Endothelial cell of umbilical vein (primary cell): Measurements from ENCODE around the gene BEND2. TPM values are rescaled to one million over a fixed set of nuclear protein-coding genes. Genes with fewer than 3 reads are reported as not detected.

ENCODE experiments used
- BruUV-seq: library from RNA; stranded (reverse); fragments of 400-500 nt; replicated peaks from 2 replicates; lab custom pipeline; 2021; lab: Mats Ljungman, UMichigan
- CTCF ChIA-PET: fragments of 300-600, 350-600 bp; sonication (Branson Sonifier 250); formaldehyde crosslinking; loops from one replicate; lab custom pipeline; 2021; ENCODE audit warnings: antibody characterized with exemption, inconsistent platforms; lab: Charles Lee
- POLR2A ChIA-PET: fragments of 300-600, 350-600 bp; sonication (Branson Sonifier 250); formaldehyde crosslinking; loops from one replicate; lab custom pipeline; 2021; ENCODE audit warnings: antibody characterized with exemption, inconsistent platforms; lab: Charles Lee
- DNase-seq: peaks from one replicate; pipeline ENCODE4 v3.0.0-alpha.2; 2011; ENCODE audit warnings: low read depth, low spot score
- FAIRE-seq: peaks from 2 replicates; lab custom pipeline; 2011; peaks lifted over from hg19 to GRCh38; lab: Jason Lieb, UNC
- H2AFZ ChIP-seq: 2 replicates; pipeline ENCODE4 v1.6.0; 2012; ENCODE audit warnings: low read depth, low read length, control low read depth, inconsistent platforms
- H3K27ac ChIP-seq: 2 replicates; pipeline ENCODE4 v1.5.1; 2011; ENCODE audit warnings: low read depth, mild to moderate bottlenecking, control low read depth, low read length, moderate library complexity; ENCODE audit not compliant: insufficient read depth
- H3K27me3 ChIP-seq, 2 experiments: 2 replicates each; pipeline versions ENCODE4 v1.6.0 to v1.6.1; 2011; ENCODE audit warnings: low read length in 2 of 2, mixed read lengths in 1 of 2; ENCODE audit not compliant: control insufficient read depth in 2 of 2, insufficient read depth in 2 of 2
- H3K36me3 ChIP-seq, 2 experiments: 2 replicates in 1 of 2; 3 replicates in 1 of 2; pipeline ENCODE4 v1.5.1; 2011; ENCODE audit warnings: low read length in 2 of 2, mild to moderate bottlenecking in 1 of 2, moderate library complexity in 1 of 2; ENCODE audit not compliant: control insufficient read depth in 2 of 2, insufficient read depth in 2 of 2; ENCODE audit errors: extremely low read depth in 1 of 2
- H3K4me1 ChIP-seq: 3 replicates; pipeline ENCODE4 v1.5.1; 2011; ENCODE audit warnings: mild to moderate bottlenecking, low read length; ENCODE audit not compliant: control insufficient read depth, insufficient read depth; ENCODE audit errors: extremely low read depth
- H3K4me2 ChIP-seq: 2 replicates; pipeline ENCODE4 v1.6.1; 2011; ENCODE audit warnings: low read length, control low read depth, mixed read lengths; ENCODE audit not compliant: insufficient read depth
- H3K4me3 ChIP-seq, 3 experiments: fragments of 200-600 bp in 1 of 3; sonication (generic), shearing (Covaris generic) in 1 of 3; replicated peaks in 1 of 3; 2 replicates each; pipeline ENCODE4 v1.5.1; 2011 to 2016; ENCODE audit warnings: control low read depth in 3 of 3, low read length in 3 of 3, mild to moderate bottlenecking in 2 of 3, inconsistent platforms in 1 of 3, low read depth in 1 of 3, moderate library complexity in 1 of 3; ENCODE audit not compliant: insufficient read depth in 1 of 3
- H3K79me2 ChIP-seq: 2 replicates; pipeline ENCODE4 v1.6.0; 2012; ENCODE audit warnings: low read length, inconsistent platforms; ENCODE audit not compliant: control insufficient read depth, insufficient read depth
- H3K9ac ChIP-seq: replicated peaks from 2 replicates; pipeline ENCODE3; 2011; ENCODE audit warnings: low read length, control low read depth; ENCODE audit not compliant: insufficient read depth; ENCODE audit errors: extremely low read depth
- H3K9me1 ChIP-seq: replicated peaks from 3 replicates; pipeline ENCODE4 v1.6.0; 2011; ENCODE audit warnings: mild to moderate bottlenecking, low read length; ENCODE audit not compliant: control insufficient read depth, insufficient read depth; ENCODE audit errors: extremely low read depth
- H3K9me3 ChIP-seq: replicated peaks from 2 replicates; pipeline ENCODE4 v1.5.1; 2012; ENCODE audit warnings: low read length, inconsistent platforms; ENCODE audit not compliant: control insufficient read depth, insufficient read depth
- H4K20me1 ChIP-seq: replicated peaks from 2 replicates; pipeline ENCODE3; 2011; ENCODE audit warnings: mild to moderate bottlenecking, low read length; ENCODE audit not compliant: control insufficient read depth, insufficient read depth; ENCODE audit errors: extremely low read depth
- CTCF ChIP-seq, 2 donors: IDR thresholded peaks; 1 replicate in 1 of 2; 2 replicates in 1 of 2; pipeline ENCODE4 v1.5.1; 2011; ENCODE audit warnings: low read length in 2 of 2, mild to moderate bottlenecking in 2 of 2, moderate library complexity in 2 of 2, control low read depth in 1 of 2, inconsistent platforms in 1 of 2, low read depth in 1 of 2; ENCODE audit not compliant: insufficient read depth in 1 of 2; ENCODE audit errors: extremely low read depth in 1 of 2
- EZH2 ChIP-seq: IDR thresholded peaks from 2 replicates; pipeline ENCODE4 v1.6.1; 2012; ENCODE audit warnings: borderline replicate concordance, low read depth, mild to moderate bottlenecking, moderate library complexity, low read length, inconsistent platforms; ENCODE audit not compliant: severe bottlenecking
- FOS ChIP-seq: IDR thresholded peaks from 2 replicates; pipeline ENCODE4 v1.6.1; 2011; ENCODE audit warnings: mild to moderate bottlenecking, low read length, moderate library complexity, borderline replicate concordance; ENCODE audit not compliant: insufficient read depth
- GATA2 ChIP-seq: IDR thresholded peaks from 2 replicates; pipeline ENCODE4 v1.7.0; 2011; ENCODE audit warnings: low read depth, mild to moderate bottlenecking, moderate library complexity, mixed read lengths, low read length; ENCODE audit not compliant: insufficient read length, insufficient read depth
- JUN ChIP-seq: IDR thresholded peaks from 2 replicates; pipeline ENCODE4 v1.6.1; 2011; ENCODE audit warnings: borderline replicate concordance, low read depth; ENCODE audit not compliant: insufficient read length, insufficient read depth
- MAX ChIP-seq: IDR thresholded peaks from 2 replicates; pipeline ENCODE4 v1.6.1; 2011; ENCODE audit not compliant: insufficient read depth, insufficient read length
- MYC ChIP-seq: IDR thresholded peaks from one replicate; pipeline ENCODE4 v1.6.1; 2011; ENCODE audit warnings: mild to moderate bottlenecking, low read depth, low read length
- POLR2A ChIP-seq: IDR thresholded peaks from 2 replicates; pipeline ENCODE4 v1.6.1; 2012; ENCODE audit warnings: low read depth, mild to moderate bottlenecking, control low read depth, low read length
- POLR2AphosphoS5 ChIP-seq: IDR thresholded peaks from 2 replicates; pipeline ENCODE4 v1.6.1; 2012; ENCODE audit warnings: low read depth, mild to moderate bottlenecking, control low read depth, low read length, moderate library complexity; ENCODE audit not compliant: insufficient read depth
- dilution Hi-C: fragments of 300-500 bp; cut with MboI; formaldehyde crosslinking; loops from one replicate; pipeline ENCODE4 v1.15.0; 2019; ENCODE audit warnings: low sequenced_read_pairs; ENCODE audit not compliant: extremely low pct_ligation_motif_present
- intact Hi-C: fragments of 100-400 bp; cut with micrococcal nuclease; formaldehyde crosslinking; loops from one replicate; pipeline ENCODE4 v1.10.0; 2022
- polyA plus RNA-seq, 4 experiments: library from polyadenylated mRNA; depleted of rRNA in 3 of 4; stranded (reverse) in 3 of 4; unstranded in 1 of 4; fragments of >200 nt; gene quantifications; 2 replicates each; pipeline versions ENCODE4 v1.2.1 to v1.2.3, GENCODE V29; 2011 to 2012; ENCODE audit warnings: missing spikeins in 1 of 4
- total RNA-seq: library from RNA; stranded (reverse); gene quantifications from 2 replicates; pipeline ENCODE4 v1.2.3, GENCODE V29; 2021

Gene BEND2
- total and polyA plus RNA-seq, 2 donors (not counting 3 experiments of a cell fraction or from before 2014, with no cell fraction given), result not detected

GRCh38 chrX:18227458-18227857 is 6.8 kb upstream of the BEND2 start:
- no TSS peak for BruUV-seq
- no peaks in the 10 kb centered on the region for H3K9me3 ChIP-seq
- POLR2A ChIA-PET, result no interaction called here
- no peak for DNase-seq
- no peaks in the 10 kb centered on the region for H3K27me3 ChIP-seq
- no peak for TF ChIP-seq EZH2
- no peak for TF ChIP-seq POLR2A
- no peaks in the 10 kb centered on the region for H3K9me1 ChIP-seq
- H3K36me3 ChIP-seq, result no peaks in the 10 kb centered on the region
- no peak overlapping the region for H3K27ac ChIP-seq
- no peak overlapping the region for H3K9ac ChIP-seq
- no peaks in the 10 kb centered on the region for H4K20me1 ChIP-seq
- H2AFZ ChIP-seq, result no peak overlapping the region
- dilution Hi-C loops (no loop called here), intact Hi-C loops (no loop called here)
- FAIRE-seq, result no peak
- CTCF ChIA-PET, result no interaction called here
- no peaks in the 10 kb centered on the region for H3K4me1 ChIP-seq
- no peaks in the 10 kb centered on the region for H3K79me2 ChIP-seq
- H3K4me3 ChIP-seq, result no peak overlapping the region
- H3K4me2 ChIP-seq, result no peak overlapping the region

GRCh38 chrX:18210470-18210869 is 10.2 kb downstream of the BEND2 start:
- FAIRE-seq, result peak; percentile 42
- BruUV-seq, result no TSS peak
- CTCF ChIA-PET, result interaction anchor here (1.3 kb wide), 1 partner anchor 397 kb away, joined by 5 read pairs; no protein-coding TSS in a partner anchor

More at GRCh38 chrX:18210470-18210869, 10.2 kb downstream of the BEND2 start:
- no peaks in the 10 kb centered on the region for H3K9me1 ChIP-seq
- H3K4me1 ChIP-seq, result no peaks in the 10 kb centered on the region
- intact Hi-C loops, result no loop called here
- no peaks in the 10 kb centered on the region for H3K36me3 ChIP-seq
- no peak overlapping the region for H3K9ac ChIP-seq
- H3K4me2 ChIP-seq, result no peak overlapping the region
- no peaks in the 10 kb centered on the region for H4K20me1 ChIP-seq
- H3K27me3 ChIP-seq, result no peaks in the 10 kb centered on the region
- H3K79me2 ChIP-seq, result no peaks in the 10 kb centered on the region
- TF ChIP-seq GATA2 (no peak), CTCF (IDR thresholded peaks at IDR 0.05; ENCODE audit: extremely low read depth in 1 of 2, insufficient read depth in 1 of 2, low read depth in 1 of 2, low read length in 2 of 2) (no peak), JUN (no peak), POLR2AphosphoS5 (no peak), EZH2 (no peak), MYC (no peak), MAX (no peak), POLR2A (no peak), FOS (no peak)
- H3K9me3 ChIP-seq, result no peaks in the 10 kb centered on the region
- H3K27ac ChIP-seq, result no peak overlapping the region
- H3K4me3 ChIP-seq, result no peak overlapping the region
- no peak for DNase-seq
- POLR2A ChIA-PET, result no interaction called here
- dilution Hi-C loops, result no loop called here
- H2AFZ ChIP-seq, result no peak overlapping the region
